ENCODE measurements around the gene ANO4. TPM values are rescaled to one million over a fixed set of nuclear protein-coding genes. Genes with fewer than 3 reads are reported as not detected.
A peak's percentile ranks its signal among the peaks of the same experiment; 100 is the strongest.

Gene ANO4
- total and polyA plus RNA-seq, 8 donors, result 2.0 to 6.9 (median 4.7) TPM; not detected in 1

GRCh38 chr12:100904270-100904669 lies 109.7 kb downstream of the ANO4 start:
- DNase-seq (no peak), ATAC-seq (no peak)
- Histone ChIP-seq H3K4me1 (no peaks in the 10 kb centered on the region), H3K4me3 (no peak overlapping the region), H3K27me3 (no peaks in the 10 kb centered on the region), H3K9me3 (no peaks in the 10 kb centered on the region), H3K27ac (no peak overlapping the region), H3K36me3 (no peaks in the 10 kb centered on the region)
- TF ChIP-seq CTCF (IDR thresholded peaks at IDR 0.05), result no peak
- intact Hi-C loops (cut with DNase I), result no loop called here

- Histone ChIP-seq H3K36me3 (no peaks in the 10 kb centered on the region), H3K4me3 (no peak overlapping the region), H3K9me3 (no peaks in the 10 kb centered on the region), H3K27me3 (no peaks in the 10 kb centered on the region), H3K4me1 (no peaks in the 10 kb centered on the region), H3K27ac (no peak overlapping the region)
- no peak for DNase-seq
- no peak for TF ChIP-seq CTCF (IDR thresholded peaks at IDR 0.05)
- ATAC-seq, result peak; percentile 62
- intact Hi-C loops (cut with DNase I), result no loop called here
Observed at GRCh38 chr12:100908501-100908900, 113.9 kb downstream of the ANO4 start.

GRCh38 chr12:100913872-100914592 lies 119.5 kb downstream of the ANO4 start:
- no peak overlapping the region for H3K4me3 ChIP-seq

GRCh38 chr12:100919116-100919515 lies 124.5 kb downstream of the ANO4 start:
- no peak overlapping the region for H3K27ac ChIP-seq
- no peak for TF ChIP-seq CTCF (IDR thresholded peaks at IDR 0.05)
- H3K36me3 ChIP-seq, result no peaks in the 10 kb centered on the region
- intact Hi-C loops (cut with DNase I), result no loop called here
- H3K4me1 ChIP-seq, result no peaks in the 10 kb centered on the region
- no peaks in the 10 kb centered on the region for H3K9me3 ChIP-seq
- no peak for ATAC-seq
- DNase-seq, result no peak
- H3K4me3 ChIP-seq, result no peak overlapping the region
- H3K27me3 ChIP-seq, result no peaks in the 10 kb centered on the region

More at GRCh38 chr12:100913872-100914592, 119.5 kb downstream of the ANO4 start:
- Histone ChIP-seq H3K9me3 (no peaks in the 10 kb centered on the region), H3K27ac (no peak overlapping the region), H3K4me1 (no peaks in the 10 kb centered on the region), H3K36me3 (no peaks in the 10 kb centered on the region), H3K27me3 (no peaks in the 10 kb centered on the region)
- intact Hi-C loops (cut with DNase I), result no loop called here
- TF ChIP-seq CTCF (IDR thresholded peaks at IDR 0.05), result no peak
- DNase-seq, result no peak
- no peak for ATAC-seq

- Histone ChIP-seq H3K36me3 (no peaks in the 10 kb centered on the region), H3K9me3 (no peaks in the 10 kb centered on the region), H3K27ac (no peak overlapping the region), H3K4me1 (no peaks in the 10 kb centered on the region), H3K4me3 (no peak overlapping the region), H3K27me3 (no peaks in the 10 kb centered on the region)
- DNase-seq (no peak), ATAC-seq (no peak)
- no peak for TF ChIP-seq CTCF (IDR thresholded peaks at IDR 0.05)
- intact Hi-C loops (cut with DNase I), result no loop called here
Observed at GRCh38 chr12:100920493-100920892, 125.9 kb downstream of the ANO4 start.
